Activated CD8-positive, alpha-beta memory T cell treated with anti-CD3 and anti-CD28 coated beads for 36 hours (primary cell): ENCODE results near the gene LRRC45. TPM values are rescaled to one million over a fixed set of nuclear protein-coding genes. Genes with fewer than 3 reads are reported as not detected.

ENCODE experiments used
- CTCF ChIA-PET: fragments of 350-600 bp; sonication (Branson Sonifier 250); formaldehyde crosslinking; loops from one replicate; lab custom pipeline; 2021; ENCODE audit warnings: antibody characterized with exemption; lab: Charles Lee
- POLR2A ChIA-PET: fragments of 350-600 bp; sonication (Branson Sonifier 250); formaldehyde crosslinking; loops from one replicate; lab custom pipeline; 2021; ENCODE audit warnings: antibody characterized with exemption; lab: Charles Lee
- total RNA-seq, 2 experiments: library from RNA; stranded (reverse); gene quantifications; one replicate each; pipeline ENCODE4 v1.2.3, GENCODE V29; 2021

LRRC45 gene
- total RNA-seq, 2 experiments from 2014 or later = 30.2 to 31.3 TPM

DNA sequence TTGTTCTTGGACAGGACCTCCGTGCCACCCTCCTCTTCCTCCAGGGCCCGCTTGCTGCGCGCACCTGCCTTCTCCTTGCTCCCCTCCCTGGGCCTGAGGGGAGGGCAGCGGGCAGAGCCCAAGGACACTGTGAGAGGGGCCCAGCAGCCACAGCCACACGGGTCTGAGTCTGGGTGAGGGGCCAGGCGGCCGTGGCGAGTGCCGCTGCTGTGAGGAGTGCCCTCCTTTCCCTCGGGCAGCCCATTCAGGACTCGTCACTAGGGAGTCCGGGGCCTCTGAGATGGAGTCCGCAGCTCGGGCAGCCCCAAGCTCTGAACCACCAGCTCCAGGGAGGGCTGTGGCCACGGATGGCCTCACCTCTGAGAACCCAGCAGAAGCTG is 36.9 kb downstream of the LRRC45 start:
- CTCF ChIA-PET = interaction anchor here (1.1 to 1.2 kb wide), 2 partner anchors 19 to 46 kb away, joined by 3 read pairs; no protein-coding TSS in a partner anchor
- POLR2A ChIA-PET = no interaction called here

DNA sequence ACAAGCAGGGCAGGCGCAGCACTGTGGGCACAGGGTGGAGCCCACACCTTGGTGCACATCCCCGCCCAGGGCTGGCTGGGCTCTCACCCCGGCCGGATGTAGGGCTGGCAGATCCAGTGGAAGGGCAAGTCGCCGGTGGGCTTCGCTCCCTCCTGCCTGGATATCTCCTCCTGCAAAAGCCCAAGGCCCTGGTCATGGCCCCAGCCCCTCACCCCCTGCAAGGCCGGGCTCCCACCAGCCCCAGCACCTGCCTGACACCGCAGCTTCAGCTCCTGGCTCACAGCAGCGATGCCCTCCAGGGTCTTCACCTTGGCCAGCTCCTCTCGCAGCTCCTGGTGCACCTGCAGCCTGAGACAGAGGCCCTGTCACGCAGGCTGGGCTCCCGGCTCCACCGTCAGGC is 37.5 kb downstream of the LRRC45 start:
- ChIA-PET CTCF (interaction anchor here (1.1 kb wide), 1 partner anchor 46 kb away, joined by 3 read pairs; no protein-coding TSS in a partner anchor), POLR2A (interaction anchor here (0.6 kb wide), 1 partner anchor 23 kb away, joined by 3 read pairs; the partner anchor contains the start of gene DCXR)

DNA sequence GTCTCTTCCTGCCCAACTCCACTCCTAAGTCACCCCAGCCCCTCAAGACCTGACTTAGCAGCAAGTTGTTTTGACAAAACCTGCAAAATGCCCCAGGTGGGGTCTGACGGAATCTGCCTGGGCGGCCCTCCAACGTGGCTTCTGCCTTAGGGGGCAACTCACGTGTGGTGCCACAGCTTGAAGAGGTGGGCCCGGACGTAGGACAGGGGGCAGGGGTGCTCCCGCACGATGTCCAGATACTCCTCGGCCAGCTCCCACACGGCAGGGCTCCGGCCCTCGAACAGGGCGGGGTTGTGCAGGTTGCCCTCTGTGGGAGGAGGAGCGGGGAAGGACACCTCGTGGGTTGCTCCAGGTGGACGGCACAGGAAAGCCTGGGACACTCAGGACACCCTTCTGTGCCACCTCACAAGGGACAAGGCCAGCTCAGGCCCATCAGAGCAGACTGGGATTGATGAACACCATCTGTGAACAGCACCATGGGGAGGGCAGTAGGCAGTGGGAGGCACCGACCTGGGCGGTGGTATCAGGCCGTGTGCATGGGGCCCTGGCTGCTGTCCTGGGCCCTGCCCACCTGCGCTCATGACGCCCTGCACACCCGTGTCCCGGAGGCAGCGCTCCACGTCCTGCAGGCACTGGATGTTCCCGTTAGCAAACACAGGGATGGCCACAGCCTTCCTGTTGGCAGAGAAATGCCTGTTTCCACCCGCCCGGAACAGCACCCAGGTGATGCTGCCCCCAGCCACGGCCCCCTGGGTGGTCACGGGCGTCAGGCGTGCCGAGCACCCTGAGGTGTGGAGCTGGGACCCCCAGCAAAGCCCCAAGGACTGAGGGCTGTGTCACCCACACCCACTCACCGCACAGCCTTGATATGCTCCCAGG is 38.2 kb downstream of the LRRC45 start:
- POLR2A ChIA-PET = no interaction called here
- CTCF ChIA-PET = interaction anchor here (0.6 kb wide), 1 partner anchor 321 kb away, joined by 5 read pairs; no protein-coding TSS in a partner anchor

DNA sequence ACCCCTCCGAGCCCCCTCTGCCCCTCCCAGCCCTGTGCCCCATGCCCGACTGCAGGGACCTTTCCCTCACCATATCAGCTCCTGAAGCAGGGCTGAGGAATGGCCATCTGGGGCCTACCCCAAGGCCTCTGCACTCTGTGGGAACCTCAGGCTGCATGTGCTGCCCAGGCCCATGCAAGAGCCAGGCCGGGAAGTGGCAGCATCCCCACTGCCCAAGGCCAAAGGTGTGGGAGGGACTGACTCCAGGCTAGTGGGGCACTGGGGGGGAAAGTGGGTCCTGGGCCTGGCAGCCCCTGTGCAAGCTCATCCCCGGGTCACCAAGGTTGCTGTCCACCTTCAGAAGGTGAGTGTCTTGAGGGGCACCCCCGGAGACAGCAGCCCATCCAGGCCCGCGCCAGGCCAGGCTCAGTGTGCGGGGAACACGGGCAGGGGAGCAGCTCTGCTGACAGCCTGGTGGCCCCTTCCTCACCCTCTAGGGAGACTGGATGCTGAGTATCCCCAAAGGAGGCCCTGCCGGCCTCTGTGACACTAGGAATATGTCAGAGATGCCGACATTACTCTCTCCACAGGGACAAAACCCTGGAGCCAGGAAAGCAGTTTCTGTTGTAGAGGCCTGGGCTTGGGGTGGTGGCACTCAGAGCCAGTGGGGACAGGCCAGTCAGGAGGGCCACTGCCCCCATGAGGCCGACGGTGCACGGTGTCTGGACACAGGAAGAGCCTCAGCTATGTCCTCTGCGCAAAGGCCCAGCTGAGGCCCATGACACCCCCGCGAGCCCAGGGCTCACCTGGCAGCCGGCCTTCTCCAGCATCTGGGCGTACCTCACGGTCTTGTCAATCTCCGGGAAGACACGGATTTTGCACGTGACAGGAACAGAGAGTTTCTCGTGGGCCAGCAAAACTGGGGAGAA is 39.2 kb downstream of the LRRC45 start:
- ChIA-PET POLR2A (no interaction called here), CTCF (no interaction called here)

DNA sequence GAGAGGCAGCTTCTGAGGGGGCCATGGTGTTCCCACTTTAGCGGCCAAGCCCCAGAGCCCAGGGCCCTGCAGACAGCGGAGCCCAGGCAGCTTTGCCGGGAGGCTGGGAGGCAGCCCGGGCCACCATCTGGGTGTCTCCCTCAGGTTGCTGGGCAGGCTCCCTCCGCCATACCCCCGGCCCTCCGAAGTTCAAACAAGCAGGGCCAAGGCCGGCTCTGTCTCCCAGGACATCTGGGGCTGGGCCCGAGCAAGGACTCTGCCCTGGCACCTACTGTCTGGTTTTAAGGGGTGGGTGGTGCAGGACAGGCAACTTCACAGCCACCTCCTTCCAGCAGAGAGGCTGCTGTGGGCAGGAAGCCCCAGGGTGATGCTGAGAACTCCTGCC is 39.9 kb downstream of the LRRC45 start:
- ChIA-PET CTCF (no interaction called here), POLR2A (no interaction called here)

DNA sequence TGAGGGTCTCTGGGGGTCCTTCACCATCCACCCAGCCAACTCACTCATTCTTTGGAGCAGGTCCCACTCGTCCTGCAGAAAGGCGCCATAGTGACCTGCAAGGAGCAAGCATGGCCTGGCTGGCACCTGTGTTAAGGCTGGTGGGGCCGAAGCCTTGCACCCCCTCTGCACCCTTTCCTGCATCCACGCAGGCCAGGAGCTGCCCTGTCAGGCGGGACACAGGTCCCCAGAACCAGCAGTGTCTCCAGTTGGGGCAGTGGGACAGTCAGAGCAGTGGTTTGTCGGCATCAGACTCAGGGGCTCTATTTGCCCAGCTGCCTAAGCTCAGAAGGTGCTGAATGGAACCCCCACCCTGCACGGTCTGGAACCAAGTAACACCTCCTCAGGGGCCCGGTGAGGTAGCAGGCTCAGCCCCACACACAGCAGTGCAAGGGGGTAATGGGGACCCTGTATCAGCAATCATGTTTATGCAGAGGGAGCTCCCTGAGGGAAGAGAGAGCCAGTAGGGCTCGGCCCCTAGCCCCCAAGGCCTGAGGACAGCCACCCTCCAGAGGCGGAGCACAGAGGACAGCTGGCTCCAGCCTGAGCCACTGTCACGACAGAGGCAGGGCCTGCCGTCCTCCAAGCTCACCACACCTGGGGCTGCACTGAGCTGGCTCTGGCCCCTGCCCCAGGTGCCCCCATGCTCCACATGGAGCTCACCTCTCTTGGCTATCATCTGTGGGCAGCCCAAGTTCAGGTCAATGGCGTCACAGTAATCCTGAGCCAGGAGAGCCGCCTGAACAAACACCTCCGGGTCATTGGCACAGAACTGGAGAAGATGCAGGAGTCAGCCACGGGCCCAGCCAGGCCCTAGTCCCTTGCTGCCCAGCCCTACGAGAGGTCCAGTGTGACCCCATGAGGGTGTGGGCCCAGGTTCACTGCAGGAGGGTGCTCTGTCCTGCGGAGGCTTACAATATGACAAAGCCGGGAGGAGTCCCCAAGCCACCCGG is 40.6 kb downstream of the LRRC45 start:
- ChIA-PET POLR2A (interaction anchor here (0.6 kb wide), 1 partner anchor 35 kb away, joined by 3 read pairs; no protein-coding TSS in a partner anchor), CTCF (interaction anchor here (1.0 kb wide), 1 partner anchor 33 kb away, joined by 3 read pairs; no protein-coding TSS in a partner anchor)

DNA sequence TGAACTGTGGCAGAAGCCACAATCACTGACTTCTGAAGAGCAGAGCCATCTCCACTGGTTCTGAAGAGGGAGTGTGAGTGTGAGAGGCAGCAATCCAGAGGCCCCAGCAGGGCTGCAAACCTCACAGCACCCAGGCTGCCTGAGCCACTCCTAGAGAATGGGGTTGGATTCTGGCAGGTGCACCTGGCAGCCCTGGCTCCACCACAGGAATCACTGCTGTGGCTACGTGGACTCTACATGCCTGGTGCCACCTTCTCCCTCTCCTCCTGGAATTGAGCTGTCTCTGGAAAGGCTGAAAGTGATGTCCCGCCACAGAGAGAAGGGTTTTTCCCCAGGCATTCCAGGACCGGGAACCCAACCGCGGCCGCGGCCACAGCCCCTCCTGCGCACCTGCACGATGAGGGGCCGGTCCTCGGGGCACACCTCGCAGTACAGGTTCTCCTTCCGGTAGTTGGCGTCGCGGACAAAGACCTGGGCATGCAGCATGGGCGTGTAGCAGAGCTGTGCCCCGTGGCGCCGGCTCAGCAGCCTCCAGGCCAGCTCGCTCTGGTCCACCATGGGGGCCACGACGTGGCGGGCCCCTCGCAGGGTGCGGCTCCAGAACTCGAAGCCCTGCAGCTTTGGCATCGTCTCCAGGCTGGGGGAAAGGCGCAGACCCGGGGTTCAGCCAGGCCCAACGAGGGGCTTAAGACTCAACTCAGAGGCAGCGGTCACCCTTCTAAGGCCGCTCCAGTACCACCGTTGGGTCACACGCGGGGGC is 41.5 kb downstream of the LRRC45 start:
- POLR2A ChIA-PET = interaction anchor here (0.8 kb wide), 1 partner anchor 34 kb away, joined by 3 read pairs; the partner anchor contains the start of gene FASN
- CTCF ChIA-PET = interaction anchor here (0.9 to 2.1 kb wide), 2 partner anchors 13 to 27 kb away, joined by 3 to 5 read pairs; partner anchors contain the start of genes DCXR, GPS1 and RFNG

DNA sequence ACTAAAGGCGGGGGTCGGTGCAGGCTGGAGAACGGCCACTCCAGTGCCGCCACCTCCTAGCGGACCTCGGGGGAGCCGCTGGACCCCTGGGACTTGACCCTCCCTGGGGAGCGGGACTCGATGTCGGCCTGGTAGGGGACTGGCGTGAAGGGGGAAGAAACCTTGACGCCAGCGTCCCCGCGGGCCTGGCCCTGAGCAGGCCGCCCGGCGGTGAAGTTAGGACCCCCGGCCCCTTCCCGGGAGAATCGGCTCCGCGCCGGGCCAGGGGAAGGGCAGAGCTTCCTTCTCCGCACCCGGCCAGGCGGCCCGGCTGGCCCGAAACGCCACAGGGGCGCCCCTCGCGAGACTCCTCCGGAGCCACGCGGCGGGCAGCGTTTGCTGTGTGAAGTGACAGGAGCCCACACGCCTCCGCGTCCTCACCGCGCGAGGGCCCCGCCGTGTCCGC is 42.1 kb downstream of the LRRC45 start:
- POLR2A ChIA-PET = interaction anchor here (0.8 kb wide), 1 partner anchor 33 kb away, joined by 3 read pairs; the partner anchor contains the start of gene FASN
- CTCF ChIA-PET = interaction anchor here (0.7 to 2.1 kb wide), 3 partner anchors 14 to 106 kb away, joined by 3 to 5 read pairs (median 3); partner anchors contain the start of genes DCXR, GPS1 and RFNG

DNA sequence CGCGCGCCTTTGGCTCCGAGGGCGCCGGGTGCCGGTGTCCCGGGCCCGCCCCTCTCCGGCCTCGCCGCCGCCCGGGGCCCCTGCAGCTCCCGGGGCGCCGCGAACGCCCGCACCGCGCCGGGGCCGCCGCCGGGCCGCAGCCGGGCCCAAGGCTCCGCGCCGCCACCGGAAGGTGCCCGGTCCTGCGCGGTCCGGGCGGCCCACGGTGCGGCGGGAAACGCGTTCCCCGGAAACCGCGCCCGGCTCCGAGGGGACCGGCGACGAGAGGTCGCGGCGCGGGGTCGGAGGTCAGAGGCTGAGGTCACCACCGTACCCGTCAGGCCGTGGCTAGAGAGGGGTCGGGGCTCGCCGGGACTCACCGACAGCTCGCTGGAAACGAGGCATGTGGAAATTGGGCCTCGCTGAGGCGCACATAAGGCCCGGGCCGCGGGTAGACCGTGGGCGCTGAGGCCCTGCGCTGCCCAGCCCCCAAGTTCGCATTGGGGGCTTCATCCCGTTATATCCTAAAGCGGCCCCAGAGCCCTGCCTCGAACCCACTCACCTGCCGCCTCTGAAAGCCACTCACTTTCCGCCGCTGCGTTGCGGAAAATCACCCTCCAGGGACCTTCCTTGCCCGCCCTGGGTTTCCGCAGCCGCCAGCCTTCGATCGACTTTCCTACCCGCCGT is 42.7 kb downstream of the LRRC45 start, which contains the start of gene DUS1L:
DUS1L (minus strand) TSS at position 167 of the 666 bp plus-strand sequence. CDS start 745 bp downstream, outside the sequence.
- ChIA-PET CTCF (interaction anchor here (0.7 to 2.1 kb wide), 6 partner anchors 14 to 110 kb away, joined by 3 to 5 read pairs (median 3); partner anchors contain the start of genes DCXR, GPS1 and RFNG), POLR2A (interaction anchor here (0.6 to 0.8 kb wide), 4 partner anchors 24 to 355 kb away, joined by 3 to 4 read pairs (median 3); partner anchors contain the start of gene FASN)

DNA sequence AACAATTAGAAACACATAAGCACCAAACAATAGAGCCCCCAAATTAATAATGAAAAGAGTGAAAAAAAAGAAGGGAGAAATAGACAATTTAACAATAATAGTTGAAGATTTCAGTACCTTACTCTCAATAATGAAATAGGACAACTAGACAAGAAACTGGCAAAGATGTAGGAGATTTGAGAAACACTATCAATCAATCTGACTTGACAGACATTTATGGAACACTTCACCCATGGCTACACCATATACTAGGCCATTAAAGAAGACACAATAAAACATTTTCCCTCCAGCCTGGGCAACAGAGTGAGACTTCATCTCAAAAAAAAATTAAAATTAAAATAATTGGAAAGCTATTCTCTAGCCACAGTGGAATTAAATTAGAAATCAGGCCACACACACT is 47.5 kb downstream of the LRRC45 start:
- CTCF ChIA-PET = no interaction called here
- POLR2A ChIA-PET = no interaction called here

DNA sequence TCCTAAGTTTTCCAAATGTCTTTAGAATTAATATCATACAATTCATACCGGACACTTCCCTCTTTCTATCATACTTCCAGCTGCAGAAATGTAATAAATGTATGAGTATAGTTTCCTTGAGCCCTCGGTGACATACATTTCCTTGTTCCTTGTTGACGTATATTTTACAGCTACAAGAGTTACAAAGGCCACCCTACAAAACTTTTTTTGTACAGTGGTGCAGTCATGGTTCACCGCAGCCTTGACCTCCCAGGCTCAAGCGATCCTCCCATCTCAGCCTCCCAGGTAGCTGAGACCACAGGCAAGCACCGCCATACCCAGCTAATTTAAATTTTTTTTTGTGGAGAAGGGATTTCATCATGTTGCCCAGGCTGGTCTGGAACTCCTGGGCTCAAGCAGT is 49.7 kb downstream of the LRRC45 start:
- ChIA-PET POLR2A (no interaction called here), CTCF (no interaction called here)

DNA sequence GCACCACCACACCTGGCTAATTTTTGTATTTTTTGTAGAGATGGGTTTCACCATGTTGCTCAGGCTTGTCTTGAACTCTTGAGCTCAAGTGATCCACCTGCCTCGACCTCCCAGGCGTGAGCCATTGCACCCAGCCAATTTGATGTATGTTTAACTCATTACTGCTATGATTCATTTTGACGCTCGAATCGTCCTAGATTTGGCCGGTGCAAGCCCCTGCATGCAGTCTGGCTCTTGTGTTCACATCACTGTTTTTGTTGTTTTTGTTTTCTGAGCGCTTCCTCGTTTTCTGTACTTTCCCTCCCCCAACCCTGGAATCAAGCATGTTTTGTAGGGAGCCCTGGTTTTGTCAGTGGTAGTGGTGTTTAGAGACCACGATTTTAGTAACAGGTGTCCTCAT is 50.3 kb downstream of the LRRC45 start:
- POLR2A ChIA-PET = no interaction called here
- CTCF ChIA-PET = no interaction called here

DNA sequence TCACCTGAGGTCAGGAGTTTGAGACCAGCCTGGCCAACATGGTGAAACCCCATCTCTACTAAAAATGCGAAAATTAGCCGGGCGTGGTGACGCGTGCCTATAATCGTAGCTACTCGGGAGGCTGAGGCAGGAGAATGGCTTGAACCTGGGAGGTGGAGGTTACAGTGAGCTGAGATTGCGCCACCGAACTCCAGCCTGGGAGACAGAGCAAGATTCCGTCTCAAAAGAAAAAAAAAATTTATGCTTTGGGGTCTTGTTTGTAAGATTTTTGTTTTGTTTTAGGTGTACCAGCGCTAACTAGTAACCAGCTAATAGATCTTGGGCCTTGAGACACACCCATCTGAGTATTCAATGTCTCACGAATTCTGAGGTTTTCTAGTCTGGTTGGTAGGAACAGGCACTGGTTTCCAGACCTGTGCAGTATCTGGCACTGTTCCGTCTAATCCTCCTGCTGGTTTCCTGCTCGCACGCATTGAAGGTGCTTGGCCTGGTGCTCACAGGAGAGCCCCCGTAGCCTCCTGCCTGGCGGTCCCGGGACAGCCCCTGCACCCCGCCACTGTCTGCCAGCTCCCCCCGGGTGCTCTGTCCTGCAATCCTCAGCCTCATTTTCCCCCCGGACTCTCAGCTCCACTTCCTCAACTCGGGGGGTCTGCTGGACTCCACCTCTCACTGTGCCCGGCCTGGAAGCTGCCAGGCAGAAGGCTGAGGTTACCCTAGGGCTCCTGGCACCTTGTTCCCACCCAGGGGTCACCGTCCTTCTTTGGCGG is 53.1 kb downstream of the LRRC45 start:
- ChIA-PET CTCF (no interaction called here), POLR2A (no interaction called here)

DNA sequence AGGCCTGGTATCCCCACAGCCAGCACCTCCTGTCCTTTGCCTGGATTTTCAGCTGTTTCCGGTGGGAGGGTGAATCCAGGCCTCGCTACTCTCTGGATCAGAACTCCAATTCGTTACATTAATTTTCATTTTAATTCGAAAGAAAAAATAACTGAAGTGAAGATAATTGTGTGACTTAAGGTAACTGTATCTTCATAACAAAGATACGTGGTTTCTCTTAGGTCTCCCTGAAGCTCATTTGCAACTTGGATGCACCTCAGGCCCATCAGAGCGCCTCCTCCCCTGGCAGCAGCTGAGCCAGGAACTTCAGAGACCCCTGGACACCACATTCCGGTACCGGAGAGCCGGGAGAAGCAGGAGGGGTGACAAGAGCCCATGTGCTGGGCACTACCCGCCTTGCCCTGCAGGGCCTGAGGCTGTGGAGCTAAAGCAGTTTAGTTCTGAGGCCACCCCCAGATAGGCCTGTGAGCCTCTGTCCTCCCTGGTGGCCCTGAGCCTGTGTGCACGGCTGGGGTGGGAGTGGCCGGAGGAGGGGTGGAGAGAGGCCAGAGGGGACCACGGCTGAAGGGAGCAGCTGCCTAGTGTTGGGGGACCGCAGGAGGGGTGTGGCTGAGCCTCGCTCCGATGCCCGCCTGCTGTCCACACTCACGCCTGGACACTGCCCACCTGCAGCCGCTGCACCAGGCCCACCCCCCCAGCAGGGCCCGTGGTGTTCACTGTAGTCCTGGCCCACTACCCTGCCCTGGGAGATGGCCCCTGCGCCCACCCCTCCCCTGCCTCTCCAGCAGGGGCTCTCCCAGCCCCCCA is 53.9 kb downstream of the LRRC45 start:
- ChIA-PET CTCF (no interaction called here), POLR2A (no interaction called here)
